ENCODE data around the gene IL17C. TPM values are rescaled to one million over a fixed set of nuclear protein-coding genes. Genes with fewer than 3 reads are reported as not detected.

The IL17C gene
- polyA plus RNA-seq, 1 of the 3 experiments (the other 2 are of a cell fraction), result 0.07 TPM

- WGBS (ENCODE audit: low lambda C conversion rate), result 87% methylated on average over 18 of the region's 20 CpGs
- CTCF ChIA-PET, result no interaction called here
- H4K20me1 ChIP-seq (ENCODE audit: insufficient read depth), result no peaks in the 10 kb centered on the region; the same call in 1 of the 2 replicates
Measured at GRCh38 chr16:88605186-88606147, 32.9 kb upstream of the IL17C start.

GRCh38 chr16:88606148-88606757 is 32.1 kb upstream of the IL17C start:
- ChIA-PET POLR2A (no interaction called here), CTCF (no interaction called here)
- WGBS (ENCODE audit: low lambda C conversion rate), result 94% methylated on average over 17 of the region's 17 CpGs
- H3K4me1 ChIP-seq (ENCODE audit: control insufficient read depth in 1 of 2, insufficient read depth in 2 of 2, low read depth in 1 of 2, low read length in 1 of 2), result no peaks in the 10 kb centered on the region
- no peaks in the 10 kb centered on the region for H3K27me3 ChIP-seq (ENCODE audit: insufficient read depth)
- no peak overlapping the region for H3K9ac ChIP-seq
- H3K4me2 ChIP-seq, result no peak overlapping the region
- no peak for TF ChIP-seq CHD2 (IDR thresholded peaks at IDR 0.05; ENCODE audit: low read length, partially characterized antibody)
- no peak for TF ChIP-seq RCOR1 (IDR thresholded peaks at IDR 0.05; ENCODE audit: low read length)
- TF ChIP-seq ELF1 (IDR thresholded peaks at IDR 0.05), result no peak
- TF ChIP-seq TEAD4 (IDR thresholded peaks at IDR 0.05; ENCODE audit: borderline replicate concordance, insufficient read depth), result no peak
- no peak for TF ChIP-seq SMC3 (IDR thresholded peaks at IDR 0.05; ENCODE audit: low read depth, low read length)
- TF ChIP-seq EZH2phosphoT487 (IDR thresholded peaks at IDR 0.05; ENCODE audit: borderline replicate concordance, low read depth), result no peak
- TF ChIP-seq IRF3 (IDR thresholded peaks at IDR 0.05; ENCODE audit: low read depth, low read length), result no peak
- TF ChIP-seq RFX5 (IDR thresholded peaks at IDR 0.05; ENCODE audit: low read length), result no peak
- no peak for TF ChIP-seq PBX3 (IDR thresholded peaks at IDR 0.05)
- TF ChIP-seq GATA2 (CRISPR knock-in tag; IDR thresholded peaks at IDR 0.05), result no peak
- no peak for TF ChIP-seq EP300 (IDR thresholded peaks at IDR 0.05; ENCODE audit: borderline replicate concordance in 1 of 2, low read depth in 1 of 2, low read length in 1 of 2)
- TF ChIP-seq YY1 (IDR thresholded peaks at IDR 0.05; ENCODE audit: low read depth), result no peak
- TF ChIP-seq FOSL2 (IDR thresholded peaks at IDR 0.05; ENCODE audit: borderline replicate concordance, low read depth), result no peak
- no peak for TF ChIP-seq TCF12 (IDR thresholded peaks at IDR 0.05)
- TF ChIP-seq POLR2AphosphoS5 (IDR thresholded peaks at IDR 0.05; ENCODE audit: low read depth, low read length), result no peak
- no peak for DNase-seq
- H3K79me2 ChIP-seq (ENCODE audit: insufficient read depth), result peaks cover 3% of the 10 kb centered on the region; the same call in 1 of the 2 replicates
- H3K4me3 ChIP-seq (ENCODE audit: low read depth in 2 of 2, low read length in 1 of 2), result no peak overlapping the region
- H2AFZ ChIP-seq (ENCODE audit: low read depth), result no peak overlapping the region
- H3K9me2 ChIP-seq, result no peaks in the 10 kb centered on the region
- H3K9me3 ChIP-seq, result no peaks in the 10 kb centered on the region
- H3K27ac ChIP-seq (ENCODE audit: low read depth in 2 of 2, low read length in 1 of 2), result no peak overlapping the region
- no peaks in the 10 kb centered on the region; the same call in 1 of the 2 replicates for H4K20me1 ChIP-seq (ENCODE audit: insufficient read depth)
- peaks cover 20 to 55% of the 10 kb centered on the region in 2 experiments for H3K36me3 ChIP-seq (replicated peaks in 1 of 2; ENCODE audit: control insufficient read depth in 1 of 2, insufficient read depth in 2 of 2, low read length in 1 of 2)
- no peaks in the 10 kb centered on the region for H3F3A ChIP-seq (replicated peaks; ENCODE audit: insufficient read depth)

More at GRCh38 chr16:88605186-88606147, 32.9 kb upstream of the IL17C start:
- peaks cover 4% of the 10 kb centered on the region; the same call in 1 of the 2 replicates for H3K79me2 ChIP-seq (ENCODE audit: insufficient read depth)
- H3F3A ChIP-seq (replicated peaks; ENCODE audit: insufficient read depth), result no peaks in the 10 kb centered on the region
- H2AFZ ChIP-seq (ENCODE audit: low read depth), result no peak overlapping the region
- no peaks in the 10 kb centered on the region for H3K9me2 ChIP-seq
- no peaks in the 10 kb centered on the region for H3K9me3 ChIP-seq
- H3K4me3 ChIP-seq (ENCODE audit: low read depth in 2 of 2, low read length in 1 of 2), result no peak overlapping the region
- POLR2A ChIA-PET, result no interaction called here
- H3K4me1 ChIP-seq (ENCODE audit: control insufficient read depth in 1 of 2, insufficient read depth in 2 of 2, low read depth in 1 of 2, low read length in 1 of 2), result no peaks in the 10 kb centered on the region
- H3K9ac ChIP-seq, result no peak overlapping the region
- no peak for TF ChIP-seq NRF1 (IDR thresholded peaks at IDR 0.05; ENCODE audit: low read depth, low read length)
- no peak for TF ChIP-seq NFIC (IDR thresholded peaks at IDR 0.05; ENCODE audit: borderline replicate concordance)
- TF ChIP-seq JUND (IDR thresholded peaks at IDR 0.05), result no peak
- TF ChIP-seq USF1 (IDR thresholded peaks at IDR 0.05; ENCODE audit: borderline replicate concordance, low read depth), result no peak
- TF ChIP-seq TCF12 (IDR thresholded peaks at IDR 0.05), result no peak
- no peak for TF ChIP-seq MAX (IDR thresholded peaks at IDR 0.05; ENCODE audit: low read depth)
- TF ChIP-seq PBX3 (IDR thresholded peaks at IDR 0.05), result no peak
- no peak overlapping the region for H3K27ac ChIP-seq (ENCODE audit: low read depth in 2 of 2, low read length in 1 of 2)
- DNase-seq, result no peak
- no peak overlapping the region for H3K4me2 ChIP-seq
- H3K36me3 ChIP-seq (replicated peaks in 1 of 2; ENCODE audit: control insufficient read depth in 1 of 2, insufficient read depth in 2 of 2, low read length in 1 of 2), result peaks cover 22 to 55% of the 10 kb centered on the region in 2 experiments
- H3K27me3 ChIP-seq (ENCODE audit: insufficient read depth), result no peaks in the 10 kb centered on the region

All from SK-N-SH (cell line).